Esophagus muscularis mucosa (tissue), 4 donors: ENCODE data around the gene WDR37.

Experiments used
- CTCF ChIP-seq, 3 experiments: fragments of 200-600 bp in 2 of 3; fragments of 450-650 bp in 1 of 3; sonication (generic) in 2 of 3; IDR thresholded peaks; one replicate each; pipeline ENCODE4 v1.5.1; 2017 to 2019; ENCODE audit warnings: antibody characterized with exemption in 3 of 3, mild to moderate bottlenecking in 2 of 3, moderate library complexity in 1 of 3
- EP300 ChIP-seq: sonication (generic); formaldehyde crosslinking; IDR thresholded peaks from one replicate; pipeline ENCODE4 v1.6.1; 2017; ENCODE audit warnings: antibody characterized with exemption
- POLR2A ChIP-seq: fragments of 450-650 bp; IDR thresholded peaks from one replicate; pipeline ENCODE4 v1.6.1; 2017; ENCODE audit warnings: antibody characterized with exemption, moderate library complexity, mild to moderate bottlenecking, low read depth
- POLR2AphosphoS5 ChIP-seq, 2 donors: sonication (generic); formaldehyde crosslinking; IDR thresholded peaks; one replicate each; pipeline ENCODE4 v1.6.1; 2017; ENCODE audit warnings: antibody characterized with exemption in 2 of 2

- TF ChIP-seq CTCF (IDR thresholded peaks at IDR 0.05) (no peak), EP300 (no peak), POLR2A (no peak), POLR2AphosphoS5 (IDR thresholded peaks at IDR 0.05) (no peak)
Measured at GRCh38 chr10:1090696-1091095, 34.5 kb downstream of the WDR37 start.
